Hematopoietic multipotent progenitor cell treated with erythropoietin and hydrocortisone succinate and interleukin-3 and kit ligand, for 6 days (in vitro differentiated cells): ENCODE measurements around the gene VWA5B1.

Source experiments
- DNase-seq: peaks from one replicate; pipeline ENCODE4 v3.0.0-alpha.2; 2015

Gene VWA5B1

DNA sequence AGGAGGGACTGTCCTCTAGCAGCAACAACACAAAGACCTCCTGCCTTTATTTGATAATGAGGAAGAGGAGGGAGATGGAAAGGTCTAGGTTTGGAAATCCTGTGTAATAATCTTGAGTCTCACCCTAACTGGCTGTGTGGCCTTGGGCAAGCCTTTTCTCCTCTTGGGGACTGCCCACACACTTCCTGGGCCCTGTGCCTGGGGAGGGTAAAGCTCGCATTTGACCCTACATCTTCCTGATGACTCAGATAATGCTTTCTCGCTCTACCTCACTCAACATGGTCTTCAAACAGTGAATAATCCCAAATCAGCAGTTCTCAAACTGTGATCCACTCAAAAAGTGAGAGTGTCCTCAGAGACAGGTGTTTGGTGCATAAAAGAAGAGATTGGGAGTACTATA, 81.2 kb downstream of the VWA5B1 start:
- DNase-seq = no peak

DNA sequence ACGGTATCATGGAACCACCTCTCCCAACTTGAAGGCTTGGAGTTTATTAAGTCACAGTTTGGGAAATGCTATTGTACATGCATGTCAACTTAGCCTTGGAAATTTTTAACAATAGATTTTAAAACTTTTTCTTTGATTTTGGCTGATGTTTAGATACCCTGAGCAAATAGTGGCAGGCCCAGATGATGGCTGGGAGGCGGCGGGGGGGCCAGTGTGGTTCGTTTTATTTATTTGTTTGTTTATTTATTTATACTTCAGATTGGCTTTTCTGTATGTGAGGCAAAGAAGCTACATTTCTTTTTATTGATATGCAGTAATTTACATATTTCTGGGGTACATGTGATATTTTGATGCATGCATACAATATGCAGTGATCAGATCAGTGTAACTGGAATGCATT, 82.0 kb downstream of the VWA5B1 start:
- no peak for DNase-seq

DNA sequence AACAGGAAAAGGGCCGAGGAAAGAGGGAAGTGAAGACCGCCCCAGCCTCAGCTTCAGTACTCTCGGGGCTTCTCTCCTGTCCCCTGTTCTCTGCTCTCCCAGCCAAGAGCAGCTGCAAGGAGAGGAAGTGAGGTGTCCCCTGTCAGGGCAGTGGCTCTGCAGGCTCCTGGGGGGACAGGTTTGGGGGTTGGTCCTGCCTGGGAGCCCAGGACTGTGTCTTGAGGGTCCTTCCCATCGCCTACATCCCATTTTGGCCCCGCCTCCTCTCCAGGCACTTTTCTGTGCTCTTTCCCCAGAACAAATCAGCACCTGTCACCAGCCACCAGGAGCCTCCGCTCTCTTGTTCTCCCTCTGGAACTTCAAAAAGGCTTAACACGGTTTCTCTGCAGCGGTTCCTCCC, 82.6 kb downstream of the VWA5B1 start:
- DNase-seq = no peak

DNA sequence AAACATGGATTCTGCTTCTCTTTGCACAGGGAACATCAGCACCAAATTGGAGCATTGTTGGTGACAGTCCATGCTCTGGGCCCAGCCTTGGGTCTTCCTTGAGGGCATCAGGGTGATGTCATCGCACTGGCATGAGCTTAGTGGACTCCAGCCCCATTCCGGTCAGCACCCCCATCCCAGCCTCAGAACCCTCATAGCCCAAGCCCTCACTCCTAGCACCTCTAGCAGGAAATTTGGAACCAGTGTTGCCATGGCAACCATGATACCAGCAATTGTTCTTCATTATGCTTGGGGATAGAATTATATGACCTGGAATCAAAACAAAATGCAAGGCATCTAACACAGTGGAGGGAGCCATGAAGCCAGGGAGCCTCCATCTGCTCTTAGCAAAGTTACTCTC, 83.1 kb downstream of the VWA5B1 start:
- DNase-seq = no peak

DNA sequence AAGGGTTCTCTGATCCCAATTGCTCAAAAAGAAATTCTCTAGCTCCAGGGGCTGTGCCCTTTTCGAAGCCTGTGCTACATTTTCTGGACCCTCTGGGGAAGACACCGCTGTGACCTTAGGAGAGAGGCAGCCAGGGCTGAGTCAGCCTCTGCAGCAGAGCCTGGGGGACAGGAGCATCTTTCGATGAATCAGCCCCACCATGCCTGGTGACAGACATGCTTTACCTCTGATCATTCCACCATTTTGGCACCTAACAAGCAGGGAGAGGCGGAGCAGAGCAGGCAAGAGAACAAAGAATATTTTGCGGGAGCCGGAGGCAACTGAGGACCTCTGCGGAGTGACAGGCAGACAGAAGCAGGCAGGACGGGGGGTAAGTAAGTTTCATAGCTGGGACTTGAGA, 84.9 kb downstream of the VWA5B1 start:
- DNase-seq = no peak

DNA sequence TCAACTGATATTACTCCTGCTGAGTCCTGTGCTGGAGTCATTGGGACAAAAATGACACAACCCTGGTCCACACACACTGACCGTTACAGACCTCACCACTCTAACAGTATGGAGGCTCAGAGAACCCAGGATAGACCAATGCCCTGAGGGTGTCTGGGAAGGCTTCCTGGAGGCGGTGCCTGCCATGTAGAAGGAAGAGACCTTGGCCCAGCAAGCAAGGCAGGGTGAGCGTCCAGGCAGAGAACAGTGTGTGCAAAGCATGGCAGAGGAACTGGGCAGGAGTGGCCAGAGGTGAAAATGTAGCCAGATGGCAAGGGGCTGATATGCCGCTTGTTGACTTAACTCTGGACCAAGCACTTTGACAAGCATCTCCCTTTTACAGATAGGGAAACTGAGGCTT, 85.5 kb downstream of the VWA5B1 start:
- no peak for DNase-seq

DNA sequence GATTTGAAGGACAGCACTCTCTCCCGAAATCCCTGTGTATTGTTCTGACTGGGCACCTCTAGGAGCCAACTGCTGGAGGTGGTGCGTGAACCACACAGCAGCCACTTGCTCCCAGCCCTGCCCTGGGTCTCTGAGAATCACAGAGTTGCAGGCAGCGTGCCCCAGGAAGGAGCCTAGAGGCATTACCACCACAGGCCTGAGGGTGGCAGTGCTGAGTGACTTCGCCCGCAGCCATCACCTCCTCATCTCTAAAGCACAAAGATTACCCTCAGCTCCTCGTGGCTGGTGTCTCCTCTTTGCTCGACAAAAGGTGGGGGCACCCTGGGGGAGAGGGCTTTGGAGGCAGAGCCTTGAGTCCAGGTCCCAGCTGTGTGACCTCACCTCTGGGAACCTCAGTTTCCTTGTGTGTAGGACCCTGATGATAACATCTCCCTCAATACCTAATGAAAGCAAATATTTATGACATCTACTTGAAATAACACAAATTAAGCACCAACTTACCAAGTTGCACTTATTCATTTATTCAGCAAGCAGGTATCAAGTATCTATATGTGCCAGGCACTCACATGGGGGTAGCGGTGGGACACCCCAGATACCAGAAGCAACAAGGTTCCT, 86.3 kb downstream of the VWA5B1 start:
- peak; percentile 59 for DNase-seq

DNA sequence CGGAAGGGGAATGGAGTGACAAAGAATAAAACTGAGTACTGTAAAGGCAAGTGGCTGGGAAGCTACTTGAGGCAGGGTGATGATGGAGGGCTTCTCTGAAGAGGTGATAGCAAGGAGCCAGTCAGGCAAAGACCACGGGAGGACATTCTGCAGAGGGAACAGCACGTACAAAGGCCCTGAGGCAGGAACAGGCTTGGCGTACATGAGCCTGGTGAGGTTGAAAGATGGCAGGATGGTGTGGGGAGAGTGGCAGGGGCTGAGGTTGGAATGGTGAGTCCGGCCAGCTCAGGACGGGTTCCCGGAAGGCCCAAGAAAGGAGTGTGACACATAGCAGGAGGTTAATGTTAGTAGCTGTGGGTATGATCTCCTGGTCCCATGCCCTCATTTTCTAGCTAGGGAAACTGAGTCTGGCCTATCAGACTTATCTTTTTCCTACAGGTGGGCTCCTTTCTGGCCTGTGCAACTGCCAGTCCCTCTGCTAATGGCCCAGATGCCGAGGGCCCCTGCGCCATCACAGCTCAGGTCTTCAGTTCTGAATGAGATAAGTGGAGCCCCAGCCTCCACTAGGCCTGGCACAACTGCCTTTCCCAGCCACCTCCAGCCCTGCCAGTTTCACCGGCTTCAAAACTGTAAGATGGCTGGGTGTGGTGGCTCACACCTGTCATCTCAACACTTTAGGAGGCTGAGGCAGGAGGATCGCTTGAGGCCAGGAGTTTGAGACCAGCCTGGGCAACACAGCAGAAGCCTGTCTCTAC, 87.0 kb downstream of the VWA5B1 start:
- no peak for DNase-seq

DNA sequence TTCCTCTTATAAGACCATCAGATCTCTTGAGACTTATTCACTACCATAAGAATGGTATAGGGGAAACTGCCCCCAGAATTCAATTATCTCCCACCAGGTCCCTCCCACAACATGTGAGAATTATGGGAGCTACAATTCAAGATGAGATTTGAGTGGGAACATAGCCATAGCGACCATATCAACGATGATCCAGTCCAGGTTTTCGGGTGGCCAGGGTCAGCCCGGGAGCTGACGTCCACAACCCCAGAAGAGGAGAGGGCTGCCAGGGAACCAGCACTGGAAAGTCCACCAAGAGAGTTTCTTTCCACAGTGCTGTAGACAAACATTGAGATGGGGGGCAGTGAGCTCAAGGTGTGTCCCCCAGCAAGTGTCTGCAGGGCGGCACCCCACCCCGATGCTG, 88.4 kb downstream of the VWA5B1 start:
- DNase-seq = no peak

DNA sequence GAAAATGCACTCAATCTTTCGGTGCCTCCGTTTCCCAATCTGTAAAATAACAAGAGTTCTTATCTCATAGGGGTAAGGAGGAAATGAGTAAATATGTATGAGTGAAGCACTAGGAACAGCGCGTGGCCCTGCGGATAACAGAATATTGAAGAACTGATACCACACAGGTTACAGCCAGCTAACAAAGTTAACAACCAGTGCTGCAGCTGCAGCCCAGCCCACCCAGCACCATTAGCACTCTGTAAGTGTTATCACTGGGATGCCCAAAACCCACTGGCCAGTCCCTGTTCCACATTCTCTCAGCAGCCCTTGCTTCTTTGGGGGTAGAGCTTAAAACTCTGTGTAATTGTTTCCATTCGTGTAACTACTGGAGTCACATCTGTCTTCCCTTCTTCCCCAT, 89.5 kb downstream of the VWA5B1 start:
- DNase-seq = no peak

DNA sequence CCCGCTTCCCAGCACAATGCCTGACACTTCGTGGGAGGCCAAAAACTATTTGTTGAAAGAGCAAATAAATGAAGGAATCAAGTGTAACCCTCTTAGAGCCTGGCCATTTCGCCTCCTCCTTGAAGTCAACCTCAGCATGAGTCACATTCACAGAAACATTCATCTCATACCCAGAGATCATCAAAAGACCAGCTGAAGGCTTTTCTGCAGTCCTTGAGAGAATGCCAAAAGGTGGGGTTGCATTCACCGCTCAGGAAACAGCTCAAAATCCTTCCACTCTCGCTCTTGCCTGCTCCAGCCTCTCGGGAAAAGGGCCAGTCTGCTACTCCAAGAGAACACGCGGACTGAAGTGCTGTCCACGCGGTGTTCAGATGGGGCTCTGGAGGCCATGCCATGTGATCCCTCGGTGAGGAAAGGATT, 90.0 kb downstream of the VWA5B1 start:
- no peak for DNase-seq

DNA sequence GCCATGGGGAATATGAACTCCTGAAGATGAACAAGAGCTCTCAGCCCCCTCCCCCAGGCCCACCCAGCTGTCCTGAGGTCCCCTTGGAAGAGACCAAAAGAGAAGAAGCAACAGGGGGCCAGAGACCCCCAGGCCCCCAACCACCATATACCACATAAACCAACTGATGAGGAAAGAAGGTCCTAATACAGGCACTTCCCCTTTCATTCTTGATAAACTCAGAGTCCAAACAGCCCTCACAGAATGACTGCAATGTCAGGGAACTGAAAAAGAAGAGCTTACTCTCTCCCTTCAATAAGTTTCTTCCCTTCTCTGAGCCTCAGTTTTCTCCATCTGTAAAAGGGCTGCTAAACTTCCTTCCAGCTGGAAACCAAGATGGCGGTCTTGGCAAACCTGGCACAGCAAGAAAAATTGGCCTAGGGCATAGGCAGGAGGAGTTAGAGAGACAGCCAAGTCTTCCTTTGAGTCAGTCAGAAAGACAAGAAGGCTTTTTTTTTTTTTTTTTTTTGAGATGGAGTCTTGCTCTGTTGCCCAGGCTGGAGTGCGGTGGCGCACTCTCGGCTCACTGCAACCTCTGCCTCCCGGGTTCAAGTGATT, 90.5 kb downstream of the VWA5B1 start:
- DNase-seq = no peak

DNA sequence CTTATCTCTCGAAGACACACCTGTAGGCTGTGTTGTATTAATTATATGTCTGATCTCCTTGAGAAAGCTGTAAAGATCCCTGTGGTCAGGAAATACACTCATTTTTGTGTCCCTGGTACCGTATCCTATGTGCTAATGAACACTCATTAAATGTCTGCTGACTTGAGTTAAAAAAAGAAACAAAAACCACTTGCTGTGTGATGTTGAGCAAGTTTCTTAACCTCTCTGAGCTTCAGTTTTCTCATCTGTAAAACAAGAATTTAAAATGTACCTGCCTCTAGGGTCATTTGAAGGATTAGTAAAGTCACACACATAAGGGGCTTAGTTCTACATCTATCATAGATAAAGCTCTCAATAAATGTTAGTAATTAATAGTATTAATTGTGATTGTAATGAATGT, 91.3 kb downstream of the VWA5B1 start:
- DNase-seq = no peak

DNA sequence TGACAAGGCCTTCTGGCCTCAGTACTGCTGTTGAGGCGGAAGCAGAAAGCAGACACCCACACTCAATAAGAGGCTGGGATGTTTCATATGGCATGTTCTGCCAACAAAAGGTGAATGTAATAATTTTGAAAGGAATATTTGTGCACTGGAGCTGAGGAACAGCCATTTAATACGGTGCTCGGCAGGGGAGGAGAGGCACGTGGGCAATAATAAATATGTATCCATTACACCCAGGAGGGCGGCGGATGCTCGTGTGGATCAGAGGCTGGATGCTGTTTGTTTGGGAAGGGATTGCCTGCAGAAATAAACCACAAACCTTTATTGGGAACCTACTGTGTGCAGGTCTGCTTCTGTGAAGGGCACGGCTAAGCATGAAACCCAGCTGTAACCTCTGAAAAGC, 92.0 kb downstream of the VWA5B1 start:
- no peak for DNase-seq

DNA sequence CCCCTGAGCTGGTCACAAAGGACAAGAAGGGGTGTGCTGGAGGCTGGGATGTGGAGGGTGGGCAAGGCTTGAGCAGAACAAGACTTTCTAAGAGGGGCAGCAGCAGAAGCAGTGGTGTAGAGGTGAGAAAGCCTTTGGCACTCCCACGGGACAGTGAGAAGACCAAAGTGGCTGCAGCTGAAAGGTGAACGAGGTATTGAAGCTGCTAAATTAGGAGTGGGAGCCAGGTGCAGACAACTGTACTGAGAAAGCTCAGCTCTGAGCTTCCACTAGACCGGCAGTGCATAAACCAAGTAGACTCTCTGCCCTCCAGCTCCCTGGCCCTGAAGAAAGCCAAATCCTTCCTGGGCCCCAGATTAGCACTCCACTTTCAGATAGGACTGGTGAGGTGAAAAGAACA, 93.0 kb downstream of the VWA5B1 start:
- no peak for DNase-seq

DNA sequence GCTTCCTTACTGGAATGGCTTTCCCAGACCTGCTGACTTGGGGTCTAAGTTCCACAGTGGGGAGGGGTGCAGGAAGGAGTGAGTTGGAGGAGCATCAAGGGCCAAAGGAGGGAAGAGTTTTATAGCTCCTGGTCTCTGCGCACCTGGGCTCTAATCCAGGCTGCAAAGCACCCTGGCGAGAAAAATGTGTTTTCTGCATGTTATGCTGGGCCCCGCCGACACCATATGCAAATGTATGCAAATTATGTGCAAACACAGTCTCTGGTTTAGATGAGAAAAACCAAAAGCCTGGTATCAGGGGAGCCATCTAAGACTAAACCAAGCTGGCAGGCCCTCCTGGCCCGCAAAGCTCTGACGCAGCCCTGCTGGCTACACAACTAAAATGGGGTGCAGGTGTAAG, 95.0 kb downstream of the VWA5B1 start:
- DNase-seq = no peak

DNA sequence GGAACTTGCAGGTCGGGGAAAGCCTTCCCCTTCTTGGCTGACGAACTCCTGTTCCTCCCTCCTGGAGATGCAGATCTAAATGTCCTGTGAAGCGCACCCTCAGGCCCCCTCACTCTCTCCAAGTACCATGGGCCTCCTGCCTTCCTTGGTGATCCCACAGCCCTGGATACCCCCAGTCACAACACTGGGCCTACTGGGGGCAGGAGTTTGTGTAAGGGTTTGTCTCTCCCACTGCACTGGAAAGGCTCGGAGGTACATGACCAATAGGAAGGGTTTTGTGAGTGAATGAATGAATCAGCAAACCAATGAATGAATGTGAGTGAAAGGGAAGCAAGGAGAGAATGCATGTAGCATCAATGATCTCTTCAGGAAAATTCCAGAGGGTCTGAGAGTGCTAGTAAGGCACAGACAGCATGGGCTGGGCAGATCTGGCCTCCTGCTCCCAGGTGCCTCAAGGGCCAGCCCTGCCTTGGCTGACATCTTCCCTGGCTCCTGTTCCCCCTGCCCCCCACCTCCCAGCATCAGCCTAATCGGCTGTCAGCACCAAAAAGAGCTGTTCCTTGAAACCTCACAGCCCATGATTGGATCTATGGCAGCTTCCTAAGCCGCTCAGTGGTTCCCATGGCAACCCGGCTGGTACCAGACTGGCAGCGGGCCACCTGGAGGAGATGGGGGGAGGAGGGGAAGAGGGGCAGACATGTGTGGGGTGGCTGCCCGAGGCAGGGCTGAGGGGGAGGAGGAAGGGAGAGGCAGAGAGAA, 95.8 kb downstream of the VWA5B1 start:
- DNase-seq = no peak

DNA sequence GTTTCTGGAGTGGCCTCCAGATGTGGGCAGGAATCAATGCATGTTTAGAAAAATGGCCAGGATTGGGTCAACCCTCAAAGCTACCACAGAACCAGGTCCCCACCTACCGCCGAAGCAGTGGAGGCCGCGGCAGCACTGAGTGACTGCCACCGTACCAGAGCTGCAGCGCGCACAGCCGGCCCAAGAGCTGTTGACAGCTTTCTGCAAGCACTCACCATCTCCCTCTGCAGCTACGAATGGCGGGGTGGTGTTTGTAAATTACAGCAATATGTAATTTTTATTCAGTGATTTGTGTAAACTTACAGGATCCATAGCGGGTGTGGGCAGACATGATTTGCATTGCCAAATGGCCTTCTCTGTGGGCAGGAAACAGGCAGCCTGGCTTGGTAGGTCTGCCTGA, 98.9 kb downstream of the VWA5B1 start:
- DNase-seq = no peak

DNA sequence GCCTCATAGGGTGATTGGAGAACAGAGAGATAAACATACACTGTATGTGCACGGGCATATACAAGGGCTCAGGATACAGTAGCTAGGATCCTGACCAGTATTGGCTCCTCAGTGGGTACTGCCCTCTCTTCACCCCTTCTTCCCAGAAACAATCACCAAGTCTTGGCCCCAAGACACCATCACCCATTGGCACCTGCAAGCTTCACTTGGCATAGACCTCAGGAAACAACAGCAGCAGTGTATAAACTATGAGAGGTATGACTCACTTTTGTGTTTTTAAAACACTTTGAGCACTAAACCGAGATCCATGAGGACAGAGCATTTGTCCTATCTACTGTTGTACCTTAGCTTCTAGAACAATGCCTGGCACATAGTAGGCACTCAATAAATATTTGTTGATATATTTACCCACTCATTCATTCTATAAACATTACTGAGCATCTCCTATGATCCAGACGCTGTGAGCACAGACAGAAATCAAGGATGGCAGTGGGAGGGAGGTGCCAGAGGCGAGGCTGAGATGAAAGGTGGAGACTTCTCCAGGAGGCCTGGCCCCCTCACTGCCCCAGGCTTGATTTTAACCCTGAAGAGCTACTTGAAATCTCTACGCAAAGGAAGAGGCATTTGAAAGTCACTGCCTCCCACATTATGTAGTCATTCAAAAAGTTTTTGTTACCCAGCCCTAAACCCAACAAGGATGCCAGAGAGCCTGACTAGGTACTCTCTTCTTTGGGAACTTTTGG, 100.1 kb downstream of the VWA5B1 start:
- no peak for DNase-seq

DNA sequence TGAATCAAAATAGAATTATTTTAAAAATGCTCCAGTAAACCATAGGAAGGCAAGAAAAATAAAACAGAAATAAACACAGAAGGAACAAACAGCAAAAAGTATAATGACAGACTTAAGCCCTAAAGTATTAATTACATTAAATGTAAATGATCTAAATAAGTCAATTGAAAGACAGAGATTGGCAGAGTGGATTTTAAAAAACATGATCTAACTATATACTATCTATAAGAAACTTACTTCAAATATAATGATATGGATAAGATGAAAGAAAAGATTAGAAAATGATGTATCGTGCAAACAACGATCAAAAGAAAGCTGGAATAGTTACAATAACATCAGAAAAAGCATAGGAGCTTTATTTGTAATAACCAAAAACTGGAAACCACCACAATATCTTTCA, 104.6 kb downstream of the VWA5B1 start:
- no peak for DNase-seq

DNA sequence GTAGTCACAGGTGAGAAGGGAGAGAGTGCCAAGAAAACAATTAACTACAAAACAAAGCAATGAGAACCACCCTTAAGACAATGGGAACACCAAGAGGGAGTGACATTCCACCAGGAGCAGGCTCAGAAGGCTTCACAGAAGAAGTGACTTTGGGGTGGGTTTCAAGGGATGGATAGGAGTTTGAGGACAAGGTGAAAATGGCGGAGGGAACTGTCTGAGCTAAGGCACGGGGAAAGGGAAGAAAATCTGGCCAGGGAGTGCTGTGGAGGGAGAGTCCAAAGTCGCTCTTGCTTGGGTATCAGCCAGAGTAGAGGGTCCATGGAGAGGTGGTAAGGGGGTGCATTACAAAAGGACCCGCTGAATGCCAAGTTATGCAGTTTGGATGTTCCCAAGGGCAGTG, 108.1 kb downstream of the VWA5B1 start:
- DNase-seq = no peak

DNA sequence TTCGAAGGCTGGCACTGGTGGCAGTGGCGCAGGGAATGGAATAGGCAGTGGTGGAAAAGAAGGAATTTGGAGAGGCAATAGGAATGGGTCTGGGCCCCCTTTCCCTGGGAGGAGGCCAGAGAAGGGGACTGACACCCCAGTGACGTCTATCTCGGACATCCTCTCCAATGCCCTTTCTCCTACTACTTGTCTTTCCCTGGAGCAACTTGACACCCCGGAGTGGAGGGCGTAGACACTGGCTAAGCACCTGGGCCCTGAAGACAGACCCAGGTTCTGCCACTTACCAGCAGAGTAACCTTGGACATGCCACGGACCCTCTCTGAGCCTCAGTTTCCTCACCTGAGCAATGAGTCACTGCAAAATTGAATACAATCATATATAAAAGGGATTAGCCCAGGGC, 108.5 kb downstream of the VWA5B1 start:
- no peak for DNase-seq

DNA sequence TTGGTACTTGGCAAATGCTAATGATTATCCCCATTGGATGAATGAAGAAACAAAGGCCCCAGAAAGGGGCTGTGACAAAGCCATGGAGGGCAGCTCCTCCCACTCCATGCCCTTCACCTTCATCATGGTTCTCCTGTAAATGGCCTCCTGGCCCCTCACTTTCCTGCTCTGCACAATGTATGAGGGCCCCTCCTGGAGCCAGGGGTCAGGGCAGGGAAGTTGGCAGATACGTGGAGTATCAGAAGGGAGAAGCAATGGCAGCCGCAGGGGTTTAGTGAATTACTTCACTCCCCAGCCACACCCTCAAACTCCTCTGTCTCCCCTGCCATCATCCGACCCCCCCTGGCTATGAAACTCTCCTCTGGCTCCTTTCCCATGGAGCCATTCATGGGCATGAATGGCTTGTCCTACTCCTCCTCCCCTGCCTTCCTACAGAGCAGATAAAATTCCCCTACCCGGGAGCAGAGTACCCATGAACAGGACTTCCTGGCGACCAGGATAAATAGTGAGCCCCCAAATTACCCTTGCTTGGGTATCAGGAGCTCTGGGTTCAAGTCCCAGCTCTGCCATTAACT, 109.0 kb downstream of the VWA5B1 start:
- DNase-seq = no peak
